Stimulated activated CD4-positive, alpha-beta T cell treated with anti-CD3 and anti-CD28 coated beads, TNF-alpha, amount 100 ng/mL, for 48 hours (primary cell): Measurements from ENCODE around the gene HOXD4.

Experiments
- DNase-seq, 3 donors: peaks; one replicate each; pipeline ENCODE4 v3.0.0-alpha.2; 2020; ENCODE audit warnings: low read depth in 3 of 3

Gene HOXD4

GRCh38 chr2:176114120-176114929, 37.0 kb upstream of the HOXD4 start:
- DNase-seq = no peak

GRCh38 chr2:176114930-176115625, 36.3 kb upstream of the HOXD4 start:
- no peak for DNase-seq

- no peak for DNase-seq
These were observed 35.2 kb upstream of the HOXD4 start, which contains the start of gene HOXD10 for GRCh38 chr2:176115883-176116813. Gene HOXD10 (plus strand): TSS chr2:176116778. CDS start chr2:176116834, 56 bp downstream.

GRCh38 chr2:176117162-176117822, 34.1 kb upstream of the HOXD4 start:
- no peak for DNase-seq

GRCh38 chr2:176117823-176118371, 33.5 kb upstream of the HOXD4 start:
- DNase-seq = no peak

GRCh38 chr2:176118601-176119339, 32.6 kb upstream of the HOXD4 start:
- no peak for DNase-seq

GRCh38 chr2:176120364-176121189, 30.8 kb upstream of the HOXD4 start:
- no peak for DNase-seq

GRCh38 chr2:176121190-176122051, 29.9 kb upstream of the HOXD4 start:
- DNase-seq = no peak

- DNase-seq = no peak
These were observed 29.2 kb upstream of the HOXD4 start for GRCh38 chr2:176122052-176122682.

- no peak for DNase-seq
These were observed 28.5 kb upstream of the HOXD4 start, which contains the start of gene HOXD9 for GRCh38 chr2:176122683-176123410. Gene HOXD9 (plus strand): TSS chr2:176122719. CDS start chr2:176122769, 50 bp downstream.

GRCh38 chr2:176123411-176124109, 27.8 kb upstream of the HOXD4 start:
- no peak for DNase-seq

GRCh38 chr2:176124110-176124946, 27.0 kb upstream of the HOXD4 start:
- DNase-seq = no peak

- DNase-seq = no peak
These were observed 26.2 kb upstream of the HOXD4 start for GRCh38 chr2:176124947-176125771.

- no peak for DNase-seq
These were observed 25.6 kb upstream of the HOXD4 start for GRCh38 chr2:176125772-176126054.
